ENCODE measurements around the gene GRHL1.

Gene GRHL1

GRCh38 chr2:10048501-10049171 is 97.1 kb downstream of the GRHL1 start:
- no peak overlapping the region for H3K4me3 ChIP-seq (ENCODE audit: low read length)
- peaks cover 4% of the 10 kb centered on the region for H3K36me3 ChIP-seq (ENCODE audit: control insufficient read depth, insufficient read depth, low read length)

More at GRCh38 chr2:10048501-10049171, 97.1 kb downstream of the GRHL1 start:
- Histone ChIP-seq H3K9ac (ENCODE audit: low read length) (no peak overlapping the region), H3K4me1 (ENCODE audit: control insufficient read depth, insufficient read depth, low read length) (peaks cover 5% of the 10 kb centered on the region), H3K27me3 (ENCODE audit: control insufficient read depth, insufficient read depth, low read length) (no peaks in the 10 kb centered on the region), H3K9me3 (ENCODE audit: control insufficient read depth, low read length) (no peaks in the 10 kb centered on the region)
